HepG2 (cell line): ENCODE measurements around the gene RRP36. TPM values are rescaled to one million over a fixed set of nuclear protein-coding genes. Genes with fewer than 3 reads are reported as not detected.
A peak's percentile ranks its signal among the peaks of the same experiment; 100 is the strongest.

ENCODE experiments used
- ATAC-seq: fragments of 200-7000 bp; cut with Tn5 transposase; 3 replicates; pipeline ENCODE4 v1.9.1; 2020; ENCODE audit warnings: mild to moderate bottlenecking, moderate library complexity
- BruUV-seq: library from RNA; stranded (reverse); fragments of 400-500 nt; replicated peaks from 2 replicates; lab custom pipeline; 2021; lab: Mats Ljungman, UMichigan
- CTCF ChIA-PET: fragments of 300-600 bp; formaldehyde crosslinking; extraction: SDS; loops from one replicate; lab custom pipeline; 2021; ENCODE audit warnings: low total read pairs, inconsistent platforms, low intra/inter-chr PET ratio; lab: Yijun Ruan, JAX
- POLR2A ChIA-PET: fragments of 350-600 bp; sonication (Branson Sonifier 250); formaldehyde crosslinking; loops from one replicate; lab custom pipeline; 2020; ENCODE audit warnings: antibody characterized with exemption, inconsistent platforms; lab: Yijun Ruan, JAX
- DNase-seq: peaks from one replicate; pipeline ENCODE4 v3.0.0-alpha.2; 2015; ENCODE audit warnings: low spot score
- FAIRE-seq: peaks from 3 replicates; lab custom pipeline; 2011; peaks lifted over from hg19 to GRCh38; lab: Jason Lieb, UNC
- H2AFZ ChIP-seq: one replicate; pipeline ENCODE4 v1.6.1; 2011; ENCODE audit warnings: low read length, inconsistent platforms
- H3K27ac ChIP-seq: fragments of 300-600 bp; 3 replicates; pipeline ENCODE4 v1.8.0; 2011; ENCODE audit warnings: mixed run types, mild to moderate bottlenecking, mixed read lengths, low read length, inconsistent platforms; ENCODE audit not compliant: insufficient read depth; ENCODE audit errors: extremely low read length
- H3K27me3 ChIP-seq, 2 experiments: fragments of 200-600 bp in 1 of 2; 2 replicates in 1 of 2; 3 replicates in 1 of 2; pipeline versions ENCODE4 v1.6.0 to v1.8.0; 2011; ENCODE audit warnings: low read length in 2 of 2, mild to moderate bottlenecking in 2 of 2, moderate library complexity in 2 of 2, inconsistent platforms in 1 of 2; ENCODE audit not compliant: insufficient read depth in 2 of 2, control insufficient read depth in 1 of 2
- H3K36me3 ChIP-seq, 2 experiments: fragments of 200-600 bp in 1 of 2; replicated peaks in 1 of 2; 2 replicates in 1 of 2; 3 replicates in 1 of 2; pipeline versions ENCODE4 v1.5.1 to v1.8.0; 2011; ENCODE audit warnings: low read length in 2 of 2, inconsistent platforms in 1 of 2; ENCODE audit not compliant: insufficient read depth in 2 of 2, control insufficient read depth in 1 of 2
- H3K4me1 ChIP-seq: 2 replicates; pipeline ENCODE4 v1.5.1; 2012; ENCODE audit warnings: low read length, inconsistent platforms; ENCODE audit not compliant: insufficient read depth
- H3K4me2 ChIP-seq: 2 replicates; pipeline ENCODE4 v1.6.0; 2011; ENCODE audit warnings: low read depth, low read length, inconsistent platforms
- H3K4me3 ChIP-seq, 3 experiments: fragments of 200-600 bp in 1 of 3; sonication (generic), shearing (Covaris generic) in 1 of 3; replicated peaks in 1 of 3; 2 replicates each; pipeline ENCODE4 v1.5.1; 2011 to 2016; ENCODE audit warnings: low read length in 3 of 3, inconsistent platforms in 2 of 3, low read depth in 2 of 3, mild to moderate bottlenecking in 2 of 3, control low read depth in 1 of 3, mixed read lengths in 1 of 3; ENCODE audit not compliant: insufficient read depth in 1 of 3
- H3K79me2 ChIP-seq: one replicate; pipeline ENCODE4 v1.6.1; 2011; ENCODE audit warnings: low read length, inconsistent platforms; ENCODE audit not compliant: insufficient read depth
- H3K9ac ChIP-seq: 2 replicates; pipeline ENCODE4 v1.6.0; 2011; ENCODE audit warnings: mild to moderate bottlenecking, low read depth, low read length, inconsistent platforms; ENCODE audit not compliant: insufficient read depth
- H3K9me3 ChIP-seq: 2 replicates; pipeline ENCODE4 v1.5.1; 2012; ENCODE audit warnings: mild to moderate bottlenecking, low read length
- H4K20me1 ChIP-seq: 2 replicates; pipeline ENCODE4 v1.6.0; 2011; ENCODE audit warnings: inconsistent platforms, mild to moderate bottlenecking, low read length, moderate library complexity; ENCODE audit not compliant: insufficient read depth
- CCDC6 ChIP-seq: sonication (generic); formaldehyde crosslinking; IDR thresholded peaks from 2 replicates; pipeline ENCODE4 v1.8.1; 2022; ENCODE audit warnings: mild to moderate bottlenecking, missing genetic modification reagents, moderate library complexity
- FOSL2 ChIP-seq: sonication (generic); formaldehyde crosslinking; IDR thresholded peaks from 2 replicates; pipeline ENCODE4 v1.4.0; 2020; ENCODE audit warnings: missing genetic modification reagents
- KAT8 ChIP-seq: IDR thresholded peaks from 2 replicates; pipeline ENCODE4 v1.6.1; 2016; ENCODE audit warnings: missing genetic modification reagents, missing compliant biosample characterization
- KMT2A ChIP-seq: sonication (generic); formaldehyde crosslinking; IDR thresholded peaks from 2 replicates; pipeline ENCODE4 v1.4.0; 2020; ENCODE audit warnings: missing genetic modification reagents
- NFIB ChIP-seq: sonication (generic); formaldehyde crosslinking; IDR thresholded peaks from 2 replicates; pipeline ENCODE4 v1.9.0; 2021; ENCODE audit warnings: missing genetic modification reagents, mild to moderate bottlenecking, borderline replicate concordance
- SP2 ChIP-seq: sonication (generic); formaldehyde crosslinking; IDR thresholded peaks from 2 replicates; pipeline ENCODE4 v1.5.1; 2020; ENCODE audit warnings: mild to moderate bottlenecking, missing genetic modification reagents
- ZNF101 ChIP-seq: sonication (generic); formaldehyde crosslinking; IDR thresholded peaks from 2 replicates; pipeline ENCODE4 v1.4.0; 2020; ENCODE audit warnings: mild to moderate bottlenecking, low read depth, missing genetic modification reagents, borderline replicate concordance
- ZNF572 ChIP-seq: sonication (generic); formaldehyde crosslinking; IDR thresholded peaks from 2 replicates; pipeline ENCODE4 v1.5.1; 2020; ENCODE audit warnings: mild to moderate bottlenecking, missing genetic modification reagents
- WGBS: methylation state at CpG from one replicate; pipeline ENCODE4 v1.1.6; 2017; ENCODE audit warnings: low lambda C conversion rate; 5-methylcytosine and 5-hydroxymethylcytosine counted together
- in situ Hi-C: cut with HindIII; loops from 2 replicates; pipeline ENCODE4 v1.10.0; 2017; ENCODE audit warnings: low pct_unique_long_range_greater_than_20kb; ENCODE audit not compliant: extremely low pct_ligation_motif_present
- intact Hi-C: fragments of 100-400 bp; cut with micrococcal nuclease; formaldehyde crosslinking; loops from one replicate; pipeline ENCODE4 v1.10.0; 2022; ENCODE audit not compliant: unreplicated experiment
- polyA plus RNA-seq, 8 experiments: library from polyadenylated mRNA; depleted of rRNA in 3 of 8; stranded (reverse) in 7 of 8; unstranded in 1 of 8; fragments of >200 nt; fragmentation: Illumina TruSeq in 4 of 8; extraction: Trizol in 4 of 8; gene quantifications; 2 replicates each; pipeline versions ENCODE4 v1.2.1 to v1.2.3, GENCODE V29; 2011 to 2016; ENCODE audit warnings: low read depth in 4 of 8, missing spikeins in 1 of 8, mixed read lengths in 1 of 8; ENCODE audit not compliant: insufficient read depth in 1 of 8
- total RNA-seq, 5 experiments: library from RNA; depleted of rRNA; stranded (reverse); fragments of >200 nt; fragmentation: Illumina TruSeq; extraction: Trizol; gene quantifications; 2 replicates each; pipeline ENCODE4 v1.2.3, GENCODE V29; 2016; ENCODE audit warnings: low read depth in 1 of 5
- TF ChIP-seq, protein P1 (sequence below): sonication (generic); formaldehyde crosslinking; IDR thresholded peaks from 2 replicates; pipeline ENCODE4 v1.5.0; 2020; ENCODE audit warnings: mild to moderate bottlenecking, missing genetic modification reagents, moderate library complexity

Gene RRP36
- total and polyA plus RNA-seq, 2 of the 13 experiments (the other 11 are each of a cell fraction or from before 2014, with no cell fraction given): 29.5 to 144 TPM

DNA sequence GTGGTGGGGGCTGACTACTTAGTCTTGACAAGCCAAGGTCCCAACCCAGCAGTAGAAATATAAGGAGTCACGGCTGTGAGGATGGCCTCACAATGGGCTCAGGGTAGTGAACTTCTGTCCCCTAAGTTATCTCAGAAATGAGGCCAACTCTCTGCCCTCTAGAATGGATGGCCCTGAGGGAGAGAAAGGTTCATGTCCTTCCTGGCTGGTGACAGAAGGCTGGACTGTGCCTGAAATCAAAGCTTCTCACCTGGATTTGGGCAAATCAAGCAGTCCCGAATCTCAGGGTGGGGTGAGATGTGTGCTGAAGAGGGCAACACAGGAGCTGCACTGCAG, 12.7 kb downstream of the RRP36 start:
- Histone ChIP-seq H3K27me3 (no peaks in the 10 kb centered on the region), H3K79me2 (no peaks in the 10 kb centered on the region), H4K20me1 (peaks cover 3% of the 10 kb centered on the region; the same call in 1 of the 2 replicates), H3K27ac (no peak overlapping the region), H3K4me2 (no peak overlapping the region), H3K9ac (no peak overlapping the region), H3K4me3 (no peak overlapping the region), H3K4me1 (peaks cover 12% of the 10 kb centered on the region), H3K36me3 (peaks cover 26 to 55% of the 10 kb centered on the region in 2 experiments), H3K9me3 (no peaks in the 10 kb centered on the region), H2AFZ (no peak overlapping the region)
- no TSS peak for BruUV-seq
- no peak for FAIRE-seq
- no peak for ATAC-seq
- ChIA-PET CTCF (no interaction called here), POLR2A (interaction anchor here (1.0 to 5.2 kb wide), 5 partner anchors 9 to 50 kb away, joined by 3 to 41 read pairs (median 13); partner anchors contain the start of genes KLC4, KLHDC3, MEA1 and MRPL2)
- 89% methylated on average over 2 of the region's 2 CpGs for WGBS
- DNase-seq: no peak
- no peak for TF ChIP-seq KMT2A (CRISPR knock-in tag)
- no peak for TF ChIP-seq KAT8 (CRISPR knock-in tag)
- TF ChIP-seq FOSL2 (CRISPR knock-in tag): no peak
- no peak for TF ChIP-seq SP2
- no peak for TF ChIP-seq NFIB
- no peak for TF ChIP-seq ZNF101 (CRISPR knock-in tag)
- no peak for TF ChIP-seq ZNF572
- TF ChIP-seq, protein P1, sequence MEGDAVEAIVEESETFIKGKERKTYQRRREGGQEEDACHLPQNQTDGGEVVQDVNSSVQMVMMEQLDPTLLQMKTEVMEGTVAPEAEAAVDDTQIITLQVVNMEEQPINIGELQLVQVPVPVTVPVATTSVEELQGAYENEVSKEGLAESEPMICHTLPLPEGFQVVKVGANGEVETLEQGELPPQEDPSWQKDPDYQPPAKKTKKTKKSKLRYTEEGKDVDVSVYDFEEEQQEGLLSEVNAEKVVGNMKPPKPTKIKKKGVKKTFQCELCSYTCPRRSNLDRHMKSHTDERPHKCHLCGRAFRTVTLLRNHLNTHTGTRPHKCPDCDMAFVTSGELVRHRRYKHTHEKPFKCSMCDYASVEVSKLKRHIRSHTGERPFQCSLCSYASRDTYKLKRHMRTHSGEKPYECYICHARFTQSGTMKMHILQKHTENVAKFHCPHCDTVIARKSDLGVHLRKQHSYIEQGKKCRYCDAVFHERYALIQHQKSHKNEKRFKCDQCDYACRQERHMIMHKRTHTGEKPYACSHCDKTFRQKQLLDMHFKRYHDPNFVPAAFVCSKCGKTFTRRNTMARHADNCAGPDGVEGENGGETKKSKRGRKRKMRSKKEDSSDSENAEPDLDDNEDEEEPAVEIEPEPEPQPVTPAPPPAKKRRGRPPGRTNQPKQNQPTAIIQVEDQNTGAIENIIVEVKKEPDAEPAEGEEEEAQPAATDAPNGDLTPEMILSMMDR (CRISPR knock-in tag): 0 out of 2 replicates have a peak, but pooled peaks have one; percentile 20
- TF ChIP-seq CCDC6 (CRISPR knock-in tag): no peak
- intact Hi-C loops (no loop called here), in situ Hi-C loops (no loop called here)
